GM19372 (cell line): Measurements from ENCODE around the gene INTS11.

Source experiments
- ATAC-seq: cut with Tn5 transposase; IDR thresholded peaks from one replicate; pipeline ENCODE4 v1.9.1; 2021; ENCODE audit warnings: mild to moderate bottlenecking, low read depth, moderate library complexity; ENCODE audit not compliant: unreplicated experiment

Gene INTS11

GRCh38 chr1:1345384-1345783, 20.9 kb upstream of the INTS11 start:
- no peak for ATAC-seq

GRCh38 chr1:1344655-1345361, 20.3 kb upstream of the INTS11 start:
- ATAC-seq, result no peak

GRCh38 chr1:1343811-1344421, 19.5 kb upstream of the INTS11 start:
- no peak for ATAC-seq

- ATAC-seq, result no peak
These were observed 18.2 kb upstream of the INTS11 start for GRCh38 chr1:1342584-1343115.

DNA sequence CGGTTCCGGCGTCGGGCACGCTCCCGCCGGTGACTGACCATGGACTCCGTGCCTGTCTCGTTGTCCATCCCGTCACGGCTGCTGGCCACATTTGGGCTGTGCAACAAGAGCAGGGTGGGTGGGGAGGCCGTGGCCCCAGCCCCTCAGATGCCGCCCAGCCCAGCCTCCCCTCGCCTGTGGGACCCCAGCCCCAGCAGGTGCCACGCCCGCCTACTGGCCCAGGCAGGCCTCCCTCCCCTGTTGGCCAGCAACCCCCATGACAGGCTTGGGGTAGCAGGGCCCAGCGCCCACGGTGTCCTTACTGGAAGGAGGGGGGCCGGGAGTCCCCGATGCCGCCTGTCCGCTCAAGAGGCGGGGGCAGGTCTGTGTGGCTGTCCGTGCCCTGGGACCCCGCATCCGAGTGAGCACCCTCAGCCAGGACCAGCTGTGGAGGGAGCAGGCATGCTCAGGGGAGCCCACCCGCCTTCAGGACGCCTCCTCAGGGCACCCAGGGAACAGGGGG, 17.7 kb upstream of the INTS11 start:
- no peak for ATAC-seq

DNA sequence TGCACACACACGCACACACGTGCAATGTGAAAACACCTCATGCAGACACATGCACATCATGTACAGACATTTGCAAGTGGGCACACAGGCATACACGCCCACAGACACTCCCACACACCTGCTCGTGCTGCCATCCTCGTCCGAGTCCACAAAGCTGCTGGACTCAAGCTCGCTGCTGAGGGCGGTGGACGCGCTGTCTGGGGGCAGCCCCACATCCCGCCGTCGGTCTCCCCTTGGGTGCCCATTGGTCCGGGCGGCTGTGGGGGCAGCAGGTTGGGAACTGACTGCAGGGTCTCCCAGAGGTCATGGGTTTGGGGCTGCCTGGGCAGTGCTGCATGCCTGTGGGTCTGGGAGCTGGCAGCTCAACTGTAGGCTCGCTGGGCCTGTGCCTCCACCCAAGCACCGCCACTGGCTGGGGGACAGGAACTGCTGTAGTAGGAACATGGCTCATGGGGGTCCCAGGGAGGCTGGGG, 17.1 kb upstream of the INTS11 start:
- no peak for ATAC-seq

GRCh38 chr1:1340791-1341548, 16.5 kb upstream of the INTS11 start:
- ATAC-seq, result no peak

GRCh38 chr1:1340185-1340584, 15.7 kb upstream of the INTS11 start:
- no peak for ATAC-seq

- no peak for ATAC-seq
These were observed 13.8 kb upstream of the INTS11 start for GRCh38 chr1:1338278-1338677.

GRCh38 chr1:1337793-1338147, 13.3 kb upstream of the INTS11 start:
- ATAC-seq, result no peak

DNA sequence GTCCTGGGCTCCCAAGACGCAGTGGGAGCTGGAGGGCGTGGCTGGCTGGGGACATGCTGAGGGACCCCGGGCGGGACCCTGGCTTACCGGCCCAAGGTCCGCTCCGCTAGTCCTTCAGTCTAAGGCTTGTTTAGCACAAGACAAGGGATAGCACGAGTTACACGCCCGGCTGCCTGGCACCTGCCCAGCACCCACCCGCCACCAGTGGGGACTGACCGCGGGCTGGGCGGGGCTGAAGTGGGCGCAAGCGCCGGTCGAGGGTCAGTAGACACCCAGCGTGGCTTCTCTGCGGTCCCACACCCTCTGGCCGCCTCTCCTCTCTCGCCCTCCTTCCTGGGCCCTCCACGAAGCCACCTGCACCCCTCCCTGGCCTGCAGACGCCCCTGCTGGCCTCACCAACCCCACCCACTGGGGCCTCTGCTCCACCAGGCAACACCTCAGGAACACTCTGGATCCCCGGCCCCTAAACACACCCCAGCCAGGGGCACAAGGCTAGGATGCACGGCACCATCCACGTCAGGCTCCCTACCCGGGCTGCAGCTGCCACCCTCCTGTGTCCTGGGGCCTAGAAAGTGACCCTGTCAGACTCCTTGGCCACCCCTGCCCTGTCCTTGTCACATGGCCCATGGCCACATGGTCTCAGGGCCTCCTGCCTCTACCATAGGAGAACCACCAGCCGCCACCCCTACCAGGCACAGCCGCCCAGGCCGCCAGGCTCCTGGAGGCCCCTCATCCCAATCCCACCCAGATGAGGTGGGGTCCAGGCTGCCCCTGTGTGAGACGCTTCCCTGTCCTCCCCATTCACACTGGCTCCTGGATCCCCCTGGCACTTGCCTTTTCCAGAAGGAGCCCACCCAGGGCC, 12.7 kb upstream of the INTS11 start:
- no peak for ATAC-seq

DNA sequence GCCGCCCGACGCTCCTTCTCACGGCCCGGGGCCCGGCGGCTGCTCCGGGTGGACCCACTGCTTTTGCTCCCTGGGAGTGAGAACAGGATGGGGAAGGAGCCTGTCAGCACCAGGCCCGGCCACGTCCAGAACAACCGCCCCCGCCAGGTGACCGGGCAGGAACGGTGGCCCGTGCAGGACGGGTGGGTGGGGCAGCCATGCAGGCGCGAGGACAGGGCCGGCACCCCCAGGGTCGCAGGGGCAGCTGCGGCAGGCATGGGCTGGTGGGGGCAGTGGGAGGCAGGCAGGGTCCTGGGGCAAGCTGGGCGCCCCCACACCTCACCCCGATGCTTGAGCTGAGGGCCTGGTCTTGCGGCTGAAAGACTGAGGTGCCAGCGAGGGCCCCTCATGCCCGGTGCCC, 12.0 kb upstream of the INTS11 start:
- no peak for ATAC-seq

DNA sequence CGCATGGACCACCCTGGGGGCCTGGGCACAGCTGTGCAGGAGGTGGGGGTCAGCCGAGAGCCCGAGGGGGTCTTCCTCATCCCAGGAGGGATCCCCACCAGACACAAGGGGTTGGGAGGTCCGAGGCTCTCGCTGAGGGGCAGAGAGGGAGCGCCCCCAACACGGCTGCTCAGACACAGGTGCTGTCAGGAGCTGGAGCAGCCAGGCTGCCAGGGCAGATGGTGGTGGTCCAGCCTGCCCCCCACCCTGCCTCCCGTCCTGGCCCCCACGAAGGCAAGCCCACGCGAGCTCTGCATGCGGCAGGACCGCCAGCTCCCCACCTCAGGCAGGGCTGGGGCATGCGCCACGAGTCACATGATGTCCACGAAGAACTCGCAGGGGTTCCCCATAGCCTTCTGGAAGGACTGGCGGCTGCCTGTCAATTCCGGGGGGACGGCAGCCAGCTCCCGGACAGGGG, 11.4 kb upstream of the INTS11 start:
- no peak for ATAC-seq

DNA sequence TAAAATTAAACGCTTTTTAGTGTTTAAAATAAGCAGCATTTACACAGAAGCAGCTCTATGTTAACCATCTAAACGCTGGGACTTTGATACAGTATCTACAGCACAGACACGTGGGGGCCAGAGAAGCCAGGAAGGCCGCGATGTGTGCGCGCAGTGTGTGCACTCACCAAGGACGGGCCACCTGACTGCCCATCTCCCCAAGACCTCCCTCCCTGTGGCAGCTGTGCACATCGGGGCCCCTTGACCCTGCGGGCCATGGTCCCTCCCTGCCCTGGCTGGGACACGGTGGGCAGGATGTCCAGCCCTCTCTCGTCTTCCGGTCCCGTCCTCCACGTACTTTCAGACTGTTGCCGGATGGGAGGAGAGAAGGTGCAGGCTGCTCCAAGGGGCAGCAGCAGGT, 10.8 kb upstream of the INTS11 start:
- ATAC-seq, result no peak

- ATAC-seq, result no peak
These were observed 10.4 kb upstream of the INTS11 start for GRCh38 chr1:1334835-1335234.

- ATAC-seq, result no peak
These were observed 9.2 kb upstream of the INTS11 start for GRCh38 chr1:1333551-1334241.

GRCh38 chr1:1332774-1333480, 8.5 kb upstream of the INTS11 start:
- ATAC-seq, result no peak

DNA sequence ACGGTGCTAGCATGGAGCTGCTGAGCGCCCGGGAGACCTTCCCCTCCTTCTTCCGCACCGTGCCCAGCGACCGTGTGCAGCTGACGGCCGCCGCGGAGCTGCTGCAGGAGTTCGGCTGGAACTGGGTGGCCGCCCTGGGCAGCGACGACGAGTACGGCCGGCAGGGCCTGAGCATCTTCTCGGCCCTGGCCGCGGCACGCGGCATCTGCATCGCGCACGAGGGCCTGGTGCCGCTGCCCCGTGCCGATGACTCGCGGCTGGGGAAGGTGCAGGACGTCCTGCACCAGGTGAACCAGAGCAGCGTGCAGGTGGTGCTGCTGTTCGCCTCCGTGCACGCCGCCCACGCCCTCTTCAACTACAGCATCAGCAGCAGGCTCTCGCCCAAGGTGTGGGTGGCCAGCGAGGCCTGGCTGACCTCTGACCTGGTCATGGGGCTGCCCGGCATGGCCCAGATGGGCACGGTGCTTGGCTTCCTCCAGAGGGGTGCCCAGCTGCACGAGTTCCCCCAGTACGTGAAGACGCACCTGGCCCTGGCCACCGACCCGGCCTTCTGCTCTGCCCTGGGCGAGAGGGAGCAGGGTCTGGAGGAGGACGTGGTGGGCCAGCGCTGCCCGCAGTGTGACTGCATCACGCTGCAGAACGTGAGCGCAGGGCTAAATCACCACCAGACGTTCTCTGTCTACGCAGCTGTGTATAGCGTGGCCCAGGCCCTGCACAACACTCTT, 7.7 kb upstream of the INTS11 start:
- ATAC-seq, result no peak
